SU-DHL-6 (cell line): ENCODE results near the gene RAET1G.
A peak's percentile ranks its signal among the peaks of the same experiment; 100 is the strongest.
"Not testable (repeated sequence)": the region's sequence is repeated elsewhere in the genome, so short reads cannot be mapped to it uniquely, and the experiment has no call there.

ENCODE experiments used
- H2AFZ ChIP-seq: fragments of 200-600 bp; sonication (generic); 2 replicates; pipeline ENCODE4 v1.6.1; 2014; ENCODE audit warnings: low read depth, mild to moderate bottlenecking, moderate library complexity, mixed read lengths, antibody characterized with exemption, low read length; ENCODE audit not compliant: severe bottlenecking
- H3F3A ChIP-seq: fragments of 200-600 bp; shearing (Covaris generic); 2 replicates; pipeline ENCODE4 v1.6.0; 2016; ENCODE audit warnings: antibody characterized with exemption, mild to moderate bottlenecking; ENCODE audit not compliant: insufficient read depth
- H3K27ac ChIP-seq: fragments of 200-600 bp; sonication (generic); 2 replicates; pipeline ENCODE4 v1.5.1; 2016; ENCODE audit warnings: low read depth, mild to moderate bottlenecking, low read length, moderate library complexity, mixed read lengths
- H3K27me3 ChIP-seq: fragments of 200-600 bp; sonication (generic), shearing (Covaris generic); 2 replicates; pipeline ENCODE4 v1.6.0; 2014; ENCODE audit warnings: mild to moderate bottlenecking, low read length
- H3K36me3 ChIP-seq: fragments of 200-600 bp; sonication (generic); 2 replicates; pipeline ENCODE4 v1.6.1; 2014; ENCODE audit warnings: mild to moderate bottlenecking, low read length, mixed read lengths
- H3K4me2 ChIP-seq: fragments of 300-600, 200-600 bp; shearing (Covaris generic), sonication (generic); 2 replicates; pipeline ENCODE4 v1.6.0; 2014; ENCODE audit warnings: low read length, low read depth, mild to moderate bottlenecking; ENCODE audit not compliant: poor library complexity, severe bottlenecking
- H3K4me3 ChIP-seq: fragments of 200-600 bp; sonication (generic); 2 replicates; pipeline ENCODE4 v1.5.1; 2014; ENCODE audit warnings: antibody characterized with exemption, low read length, mild to moderate bottlenecking, mixed read lengths; ENCODE audit not compliant: insufficient read depth, poor library complexity, severe bottlenecking
- H3K79me2 ChIP-seq: fragments of 200-600 bp; sonication (generic); 2 replicates; pipeline ENCODE4 v1.6.1; 2014; ENCODE audit warnings: mild to moderate bottlenecking, low read length, moderate library complexity; ENCODE audit not compliant: insufficient read depth
- H3K9ac ChIP-seq: fragments of 200-600 bp; sonication (generic); 2 replicates; pipeline ENCODE4 v1.7.0; 2014; ENCODE audit warnings: mild to moderate bottlenecking, low read length
- H3K9me2 ChIP-seq: fragments of 200-600 bp; sonication (generic); replicated peaks from 2 replicates; pipeline ENCODE4 v1.6.1; 2014; ENCODE audit warnings: low read length; ENCODE audit not compliant: insufficient read depth
- H3K9me3 ChIP-seq: fragments of 200-600 bp; sonication (generic); 2 replicates; pipeline ENCODE4 v1.6.1; 2014; ENCODE audit warnings: low read length, mixed read lengths; ENCODE audit not compliant: insufficient read depth
- H4K20me1 ChIP-seq: fragments of 200-600 bp; sonication (generic); 2 replicates; pipeline ENCODE4 v1.6.1; 2014; ENCODE audit warnings: low read depth, mild to moderate bottlenecking, antibody characterized with exemption, low read length, moderate library complexity, mixed read lengths
- EZH2phosphoT487 ChIP-seq: fragments of 200-600 bp; sonication (generic), shearing (Covaris generic); conservative IDR thresholded peaks from 2 replicates; pipeline ENCODE4 v1.6.1; 2018; ENCODE audit warnings: mild to moderate bottlenecking, antibody characterized with exemption, low read length, moderate library complexity, mixed read lengths
- TF ChIP-seq, protein P1 (sequence below): fragments of 200-600 bp; sonication (generic); IDR thresholded peaks from one replicate; pipeline ENCODE4 v1.5.1; 2017; ENCODE audit warnings: antibody characterized with exemption, mild to moderate bottlenecking, low read length, moderate library complexity; ENCODE audit not compliant: insufficient read depth, poor library complexity, severe bottlenecking

The RAET1G gene

DNA sequence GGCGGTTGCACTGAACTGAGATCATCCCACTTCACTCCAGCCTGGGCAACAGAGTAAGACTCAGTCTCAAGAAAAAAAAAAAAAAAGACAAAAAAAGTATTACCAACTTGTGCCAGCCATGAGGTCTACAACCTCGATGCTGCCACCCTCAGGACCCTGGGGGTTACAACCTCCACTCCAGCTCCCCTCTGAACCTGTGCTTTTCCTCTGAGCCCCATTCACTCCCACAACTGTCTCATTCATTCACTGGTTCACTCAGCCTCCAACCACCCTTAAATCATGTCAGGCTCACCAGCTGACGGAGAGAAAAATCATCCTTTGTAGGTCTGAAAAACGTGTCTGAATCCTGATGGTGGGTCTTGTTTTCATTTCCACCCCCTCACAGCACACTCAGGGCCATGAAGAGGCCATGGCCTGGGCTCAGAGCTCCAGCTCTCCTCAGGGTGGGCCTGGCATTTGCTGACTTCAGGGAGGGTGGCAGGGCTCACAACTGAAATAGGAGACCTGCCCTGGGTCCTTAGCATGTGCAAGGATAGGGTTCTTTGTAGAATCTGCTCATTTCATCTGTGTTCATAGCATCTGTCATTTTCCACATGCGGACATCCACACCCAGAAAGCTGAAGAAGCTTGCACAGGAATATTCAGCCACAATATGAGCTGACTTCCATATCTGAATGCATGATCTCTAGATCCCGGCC is 39.0 kb upstream of the RAET1G start:
- no peaks in the 10 kb centered on the region for H3K9me3 ChIP-seq
- no peaks in the 10 kb centered on the region for H3F3A ChIP-seq
- H3K27me3 ChIP-seq, result no peaks in the 10 kb centered on the region
- no peak overlapping the region for H2AFZ ChIP-seq
- H3K4me3 ChIP-seq, result no peak overlapping the region
- H3K9me2 ChIP-seq, result no peaks in the 10 kb centered on the region
- no peak overlapping the region for H3K9ac ChIP-seq
- H3K36me3 ChIP-seq, result no peaks in the 10 kb centered on the region
- no peak for TF ChIP-seq EZH2phosphoT487
- TF ChIP-seq, protein P1, sequence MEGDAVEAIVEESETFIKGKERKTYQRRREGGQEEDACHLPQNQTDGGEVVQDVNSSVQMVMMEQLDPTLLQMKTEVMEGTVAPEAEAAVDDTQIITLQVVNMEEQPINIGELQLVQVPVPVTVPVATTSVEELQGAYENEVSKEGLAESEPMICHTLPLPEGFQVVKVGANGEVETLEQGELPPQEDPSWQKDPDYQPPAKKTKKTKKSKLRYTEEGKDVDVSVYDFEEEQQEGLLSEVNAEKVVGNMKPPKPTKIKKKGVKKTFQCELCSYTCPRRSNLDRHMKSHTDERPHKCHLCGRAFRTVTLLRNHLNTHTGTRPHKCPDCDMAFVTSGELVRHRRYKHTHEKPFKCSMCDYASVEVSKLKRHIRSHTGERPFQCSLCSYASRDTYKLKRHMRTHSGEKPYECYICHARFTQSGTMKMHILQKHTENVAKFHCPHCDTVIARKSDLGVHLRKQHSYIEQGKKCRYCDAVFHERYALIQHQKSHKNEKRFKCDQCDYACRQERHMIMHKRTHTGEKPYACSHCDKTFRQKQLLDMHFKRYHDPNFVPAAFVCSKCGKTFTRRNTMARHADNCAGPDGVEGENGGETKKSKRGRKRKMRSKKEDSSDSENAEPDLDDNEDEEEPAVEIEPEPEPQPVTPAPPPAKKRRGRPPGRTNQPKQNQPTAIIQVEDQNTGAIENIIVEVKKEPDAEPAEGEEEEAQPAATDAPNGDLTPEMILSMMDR, result peak; percentile 29
- no peaks in the 10 kb centered on the region for H4K20me1 ChIP-seq
- H3K79me2 ChIP-seq, result no peaks in the 10 kb centered on the region
- no peak overlapping the region for H3K27ac ChIP-seq
- no peak overlapping the region for H3K4me2 ChIP-seq

GRCh38 chr6:149960488-149960887 is 37.6 kb upstream of the RAET1G start:
- H3K9me3 ChIP-seq, result no peaks in the 10 kb centered on the region
- H3K79me2 ChIP-seq, result no peaks in the 10 kb centered on the region
- H3K27me3 ChIP-seq, result no peaks in the 10 kb centered on the region

DNA sequence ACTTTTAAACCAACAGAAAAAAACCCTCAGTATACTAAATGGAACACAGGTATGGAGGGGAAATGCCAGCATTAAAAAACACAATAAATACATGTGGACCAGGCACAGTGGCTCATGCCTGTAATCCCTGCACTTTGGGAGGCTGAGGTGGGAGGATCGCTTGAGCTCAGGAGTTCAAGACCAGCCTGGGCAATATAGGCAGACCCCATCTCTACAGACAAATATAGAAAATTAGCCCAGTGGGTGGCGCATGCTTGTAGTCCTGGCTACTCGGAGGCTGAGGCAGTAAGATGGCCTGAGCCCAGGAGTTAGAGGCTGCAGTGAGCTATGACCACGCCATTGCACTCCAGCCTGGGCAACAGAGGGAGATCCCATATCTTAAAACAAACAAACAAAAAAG is 36.9 kb upstream of the RAET1G start:
- H3K4me2 ChIP-seq, H3K9me3 ChIP-seq, H3K9me2 ChIP-seq, H3K79me2 ChIP-seq, H3F3A ChIP-seq, H3K27me3 ChIP-seq, H3K4me3 ChIP-seq, H3K27ac ChIP-seq, H3K36me3 ChIP-seq, H2AFZ ChIP-seq, H3K9ac ChIP-seq, H4K20me1 ChIP-seq: not testable (repeated sequence)

More at GRCh38 chr6:149960488-149960887, 37.6 kb upstream of the RAET1G start:
- H3K36me3 ChIP-seq, result no peaks in the 10 kb centered on the region
- no peak overlapping the region for H3K9ac ChIP-seq
- H3K27ac ChIP-seq, result no peak overlapping the region
- no peak overlapping the region for H3K4me2 ChIP-seq
- H3K4me3 ChIP-seq, result no peak overlapping the region
- TF ChIP-seq, protein P1, result no peak
- TF ChIP-seq EZH2phosphoT487, result no peak
- no peaks in the 10 kb centered on the region for H4K20me1 ChIP-seq
- no peak overlapping the region for H2AFZ ChIP-seq
- no peaks in the 10 kb centered on the region for H3F3A ChIP-seq
- no peaks in the 10 kb centered on the region for H3K9me2 ChIP-seq

- not testable (repeated sequence) for H3K4me3 ChIP-seq, H4K20me1 ChIP-seq, H3K4me2 ChIP-seq, H3K9ac ChIP-seq, H3K27ac ChIP-seq, H3K9me2 ChIP-seq, H3K9me3 ChIP-seq, H3K27me3 ChIP-seq, H3K79me2 ChIP-seq, H2AFZ ChIP-seq, H3F3A ChIP-seq, H3K36me3 ChIP-seq
Measured at GRCh38 chr6:149958124-149958523, 35.2 kb upstream of the RAET1G start.

GRCh38 chr6:149955654-149956317 is 32.9 kb upstream of the RAET1G start:
- not testable (repeated sequence) for H3K27ac ChIP-seq, H4K20me1 ChIP-seq, H3K4me3 ChIP-seq, H3K9me3 ChIP-seq, H3K27me3 ChIP-seq, H3F3A ChIP-seq, H3K79me2 ChIP-seq, H3K9ac ChIP-seq, H3K36me3 ChIP-seq, H3K9me2 ChIP-seq, H2AFZ ChIP-seq, H3K4me2 ChIP-seq

GRCh38 chr6:149954984-149955653 is 32.2 kb upstream of the RAET1G start:
- H3K79me2 ChIP-seq, H3K27me3 ChIP-seq, H2AFZ ChIP-seq, H3K27ac ChIP-seq, H3K9me3 ChIP-seq, H3K36me3 ChIP-seq, H3K9me2 ChIP-seq, H3K9ac ChIP-seq, H3K4me2 ChIP-seq, H3K4me3 ChIP-seq, H3F3A ChIP-seq, H4K20me1 ChIP-seq: not testable (repeated sequence)
